ENCODE data around the gene PSAPL1.

PSAPL1 gene

GRCh38 chr4:7396186-7396910, 38.4 kb downstream of the PSAPL1 start:
- DNase-seq (ENCODE audit: low read depth), result no peak

GRCh38 chr4:7395645-7396044, 39.1 kb downstream of the PSAPL1 start:
- DNase-seq (ENCODE audit: low read depth), result no peak

GRCh38 chr4:7394681-7395451, 39.9 kb downstream of the PSAPL1 start:
- no peak for DNase-seq (ENCODE audit: low read depth)

- DNase-seq (ENCODE audit: low read depth), result no peak
Observed at GRCh38 chr4:7393601-7394575, 40.8 kb downstream of the PSAPL1 start.

- DNase-seq (ENCODE audit: low read depth), result no peak
Observed at GRCh38 chr4:7392438-7393421, 42.0 kb downstream of the PSAPL1 start.

GRCh38 chr4:7391637-7392437, 42.9 kb downstream of the PSAPL1 start:
- DNase-seq (ENCODE audit: low read depth), result no peak

GRCh38 chr4:7390906-7391636, 43.7 kb downstream of the PSAPL1 start:
- no peak for DNase-seq (ENCODE audit: low read depth)

GRCh38 chr4:7390336-7390735, 44.4 kb downstream of the PSAPL1 start:
- DNase-seq (ENCODE audit: low read depth), result no peak

- no peak for DNase-seq (ENCODE audit: low read depth)
Observed at GRCh38 chr4:7389719-7390118, 45.0 kb downstream of the PSAPL1 start.

- no peak for DNase-seq (ENCODE audit: low read depth)
Observed at GRCh38 chr4:7389101-7389701, 45.5 kb downstream of the PSAPL1 start.

- DNase-seq (ENCODE audit: low read depth), result no peak
Observed at GRCh38 chr4:7388627-7389026, 46.1 kb downstream of the PSAPL1 start.

- DNase-seq (ENCODE audit: low read depth), result no peak
Observed at GRCh38 chr4:7387925-7388324, 46.8 kb downstream of the PSAPL1 start.

GRCh38 chr4:7384929-7385890, 49.5 kb downstream of the PSAPL1 start:
- no peak for DNase-seq (ENCODE audit: low read depth)

- no peak for DNase-seq (ENCODE audit: low read depth)
Observed at GRCh38 chr4:7384003-7384928, 50.5 kb downstream of the PSAPL1 start.

GRCh38 chr4:7383266-7383665, 51.5 kb downstream of the PSAPL1 start:
- no peak for DNase-seq (ENCODE audit: low read depth)

- no peak for DNase-seq (ENCODE audit: low read depth)
Observed at GRCh38 chr4:7382634-7383014, 52.1 kb downstream of the PSAPL1 start.
